Panc1 (cell line): ENCODE measurements around the gene RSPO4.

Experiments used
- CTCF ChIP-seq: fragments of 450-650 bp; IDR thresholded peaks from 2 replicates; pipeline ENCODE4 v1.5.1; 2017; ENCODE audit warnings: mild to moderate bottlenecking
- POLR2AphosphoS5 ChIP-seq: IDR thresholded peaks from 2 replicates; pipeline ENCODE4 v1.6.1; 2012; ENCODE audit warnings: mild to moderate bottlenecking, low read depth, low read length, moderate library complexity

DNA sequence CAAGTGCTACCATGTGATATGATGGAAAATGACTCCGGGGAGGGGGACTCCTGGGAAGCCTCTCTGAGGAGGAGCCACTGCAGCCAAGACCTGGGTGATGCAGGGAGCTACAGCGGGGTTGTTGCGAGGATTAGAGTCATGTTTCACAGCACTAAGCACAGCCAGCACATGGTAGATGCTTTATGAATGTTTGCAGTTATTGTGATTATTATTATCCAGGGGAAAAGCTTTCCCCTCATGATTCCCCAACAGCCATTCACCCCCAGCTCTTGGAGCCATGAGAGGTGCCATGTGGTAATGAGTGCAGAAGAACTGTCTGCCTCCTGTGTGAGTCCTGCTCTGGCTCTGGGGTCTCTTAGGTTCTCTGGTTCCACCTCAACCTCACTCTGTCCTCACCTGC, 39.9 kb downstream of the RSPO4 start:
- TF ChIP-seq CTCF (no peak), POLR2AphosphoS5 (no peak)
